LoVo (cell line): ENCODE measurements around the gene APBA3.
A peak's percentile ranks its signal among the peaks of the same experiment; 100 is the strongest.

ENCODE experiments used
- DNase-seq: peaks from one replicate; pipeline ENCODE4 v3.0.0-alpha.2; 2016; ENCODE audit warnings: low spot score

Gene APBA3

DNA sequence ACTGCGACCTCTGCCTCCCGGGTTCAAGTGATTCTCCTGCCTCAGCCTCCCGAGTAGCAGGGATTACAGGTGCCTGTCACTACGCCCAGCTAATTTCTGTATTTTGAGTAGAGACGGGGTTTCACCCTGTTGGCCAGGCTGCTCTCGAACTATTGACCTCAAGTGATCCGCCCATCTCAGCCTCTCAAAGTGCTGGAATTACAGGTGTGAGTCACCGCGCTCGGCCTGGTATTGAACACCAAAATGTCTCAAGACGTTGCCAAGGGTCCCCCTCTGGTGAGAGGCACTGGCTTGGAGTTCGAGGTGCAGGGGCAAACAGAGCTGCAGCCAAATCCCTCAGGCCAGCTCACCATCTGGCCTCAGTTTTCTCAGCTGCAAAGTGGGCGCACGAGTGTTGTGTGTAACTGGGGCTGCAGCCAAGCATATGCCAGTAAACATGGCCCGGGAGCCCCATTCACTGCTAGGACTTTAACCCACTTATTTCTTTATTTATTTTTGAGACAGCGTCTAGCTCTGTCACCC is 45.3 kb downstream of the APBA3 start:
- DNase-seq, result no peak

GRCh38 chr19:3712663-3713611 is 48.6 kb downstream of the APBA3 start:
- DNase-seq, result peak; percentile 64

- DNase-seq, result peak; percentile 91
Observed at GRCh38 chr19:3710265-3710812, 51.2 kb downstream of the APBA3 start.

DNA sequence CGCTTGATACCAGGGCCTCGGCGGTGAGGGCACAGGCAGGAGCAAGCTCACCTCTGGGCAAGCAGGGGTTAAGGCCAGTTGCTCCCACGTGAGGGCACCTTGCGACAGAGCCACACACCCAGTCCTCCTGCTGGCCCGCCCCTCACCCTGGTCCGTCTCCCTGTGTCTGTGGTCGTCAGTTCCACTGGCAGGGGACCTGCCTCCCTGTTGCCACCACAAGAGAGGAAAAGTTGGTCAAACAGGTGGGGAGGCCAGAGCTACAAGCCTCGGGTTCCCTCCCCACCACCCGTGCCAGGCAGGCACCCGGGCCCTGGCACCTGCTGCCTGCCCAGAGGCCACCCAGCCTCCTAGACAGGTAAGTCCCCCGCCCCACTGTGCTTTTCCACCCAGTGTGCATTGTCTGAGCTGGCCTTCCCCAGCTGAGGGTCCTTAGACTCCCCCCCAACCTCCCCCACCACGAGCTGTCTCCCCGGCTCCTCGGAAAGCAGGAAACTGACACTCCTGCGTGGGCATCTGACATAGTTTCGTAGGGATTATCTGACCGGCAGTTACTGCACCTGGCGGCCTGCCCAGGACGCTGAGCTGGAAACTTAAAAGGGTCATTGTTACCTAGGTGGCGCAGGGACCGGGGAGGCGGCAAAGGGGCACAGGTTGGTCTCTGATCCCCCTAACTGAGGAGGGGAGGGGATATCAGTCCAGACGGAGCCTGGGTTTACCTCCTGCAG is 53.1 kb downstream of the APBA3 start, which contains the start of gene TJP3:
TJP3 (plus strand) TSS at position 178 of the 725 bp plus-strand sequence. CDS start 20,049 bp downstream, outside the sequence.
- DNase-seq, result peak; percentile 69

- no peak for DNase-seq
Observed at GRCh38 chr19:3707868-3708206, 53.7 kb downstream of the APBA3 start.

- DNase-seq, result no peak
Observed at GRCh38 chr19:3701200-3701599, 60.3 kb downstream of the APBA3 start.
